ENCODE measurements around the gene DUSP28. TPM values are rescaled to one million over a fixed set of nuclear protein-coding genes. Genes with fewer than 3 reads are reported as not detected.
A peak's percentile ranks its signal among the peaks of the same experiment; 100 is the strongest.

The DUSP28 gene
- total RNA-seq, 1 donor from 2014 or later: 72.3 TPM

- TF ChIP-seq CTCF (IDR thresholded peaks at IDR 0.05): no peak
- Histone ChIP-seq H3K9me3 (no peaks in the 10 kb centered on the region), H3K36me3 (no peaks in the 10 kb centered on the region), H3K27ac (no peak overlapping the region), H3K4me1 (no peaks in the 10 kb centered on the region), H3K27me3 (no peaks in the 10 kb centered on the region), H3K4me3 (no peak overlapping the region)
- peak; percentile 8 to 31 for DNase-seq (ENCODE audit: low spot score in 2 of 2)
- intact Hi-C loops (cut with DNase I): no loop called here
These were observed 51.5 kb downstream of the DUSP28 start for GRCh38 chr2:240611601-240612210.

Other genes starting within 250 kb of the DUSP28 start
- 123 TPM for gene GPC1, start 124.7 kb upstream of the DUSP28 start, total RNA-seq
- gene ANKMY1, start 2.4 kb upstream of the DUSP28 start, total RNA-seq: 14.4 TPM
- gene RNPEPL1, start 8.1 kb downstream of the DUSP28 start, total RNA-seq: 196 TPM
- 27.8 TPM for gene CAPN10, start 26.4 kb downstream of the DUSP28 start, total RNA-seq
- not detected for gene GPR35, start 65.1 kb downstream of the DUSP28 start, total RNA-seq
- not detected for gene AQP12B, start 122.5 kb downstream of the DUSP28 start, total RNA-seq
- gene AQP12A, start 131.5 kb downstream of the DUSP28 start, total RNA-seq: not detected